DND-41 (cell line): ENCODE measurements around the gene CNNM2.

Source experiments
- CTCF ChIP-seq: IDR thresholded peaks from 2 replicates; pipeline ENCODE4 v1.5.1; 2012; ENCODE audit warnings: borderline replicate concordance, low read length, moderate library complexity, mild to moderate bottlenecking; ENCODE audit not compliant: poor library complexity, severe bottlenecking; ENCODE audit errors: extremely low read depth
- EZH2 ChIP-seq: IDR thresholded peaks from 3 replicates; pipeline ENCODE4 v1.6.1; 2012; ENCODE audit warnings: borderline replicate concordance, low read depth, mild to moderate bottlenecking, moderate library complexity, low read length, inconsistent platforms; ENCODE audit not compliant: severe bottlenecking

DNA sequence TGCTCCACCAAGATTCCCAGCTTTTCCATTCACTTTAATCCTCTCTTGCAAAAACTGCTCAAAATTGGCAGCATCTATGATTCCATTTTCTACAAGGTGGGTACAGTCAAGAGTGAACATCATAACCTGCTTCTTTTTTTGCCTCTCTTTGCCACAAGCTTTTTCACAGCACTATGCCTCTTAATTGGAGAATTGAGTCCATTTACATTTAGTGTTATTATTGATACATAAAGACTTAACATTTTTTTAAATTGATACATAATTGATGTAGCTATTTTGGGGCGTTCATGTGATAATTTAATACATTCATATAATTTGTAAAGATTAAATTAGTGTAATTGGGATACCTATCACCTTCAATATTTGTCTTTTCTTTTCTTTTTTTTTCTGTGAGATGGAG lies 30.0 kb upstream of the CNNM2 start:
- TF ChIP-seq CTCF (no peak), EZH2 (no peak)
